NCI-H2029 treated with DMSO at 0.1 percent for 48 hours (cell line): ENCODE data around the gene ANKRD53.
A peak's percentile ranks its signal among the peaks of the same experiment; 100 is the strongest.

ENCODE experiments used
- DNase-seq: peaks from one replicate; lab custom pipeline; 2025; lab: John Stamatoyannopoulos, UW

Gene ANKRD53

GRCh38 chr2:70978341-70979179 is at the start of gene ANKRD53:
Gene ANKRD53, plus strand, starts transcription at chr2:70978630. Its CDS starts 16 bp downstream, at chr2:70978646.
- peak; percentile 22 for DNase-seq

- no peak for DNase-seq
Observed at GRCh38 chr2:70930371-70931329, 47.8 kb upstream of the ANKRD53 start.

- DNase-seq, result no peak
Observed at GRCh38 chr2:70931376-70932000, 46.9 kb upstream of the ANKRD53 start.

DNA sequence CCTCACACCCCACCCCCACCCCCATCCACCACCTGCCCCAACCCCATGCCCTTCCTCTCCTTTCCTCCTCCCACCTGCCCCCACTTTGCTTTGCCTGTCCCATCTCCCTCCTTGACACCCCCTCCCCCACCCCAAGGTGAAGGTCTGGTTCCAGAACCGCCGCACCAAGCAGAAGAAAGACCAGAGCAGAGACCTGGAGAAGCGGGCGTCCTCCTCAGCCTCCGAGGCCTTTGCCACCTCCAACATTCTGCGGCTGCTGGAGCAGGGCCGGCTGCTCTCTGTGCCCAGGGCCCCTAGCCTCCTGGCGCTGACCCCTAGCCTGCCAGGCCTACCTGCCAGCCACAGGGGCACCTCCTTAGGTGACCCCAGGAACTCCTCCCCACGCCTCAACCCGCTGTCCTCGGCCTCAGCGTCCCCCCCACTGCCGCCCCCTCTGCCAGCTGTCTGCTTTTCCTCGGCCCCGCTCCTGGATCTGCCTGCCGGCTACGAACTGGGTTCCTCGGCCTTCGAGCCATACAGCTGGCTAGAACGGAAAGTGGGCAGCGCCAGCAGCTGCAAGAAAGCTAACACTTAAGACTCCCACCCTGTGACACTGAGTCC is 45.7 kb upstream of the ANKRD53 start:
- DNase-seq, result no peak

GRCh38 chr2:70934981-70935380 is 43.4 kb upstream of the ANKRD53 start:
- DNase-seq, result no peak

GRCh38 chr2:70935468-70936164 is 42.8 kb upstream of the ANKRD53 start, which contains the start of gene ATP6V1B1:
Gene ATP6V1B1, plus strand, starts transcription at chr2:70935900. Its CDS starts 55 bp downstream, at chr2:70935955.
- DNase-seq, result peak; percentile 62

GRCh38 chr2:70936165-70936978 is 42.1 kb upstream of the ANKRD53 start:
- DNase-seq, result peak; percentile 26

GRCh38 chr2:70936979-70937811 is 41.2 kb upstream of the ANKRD53 start:
- DNase-seq, result no peak

DNA sequence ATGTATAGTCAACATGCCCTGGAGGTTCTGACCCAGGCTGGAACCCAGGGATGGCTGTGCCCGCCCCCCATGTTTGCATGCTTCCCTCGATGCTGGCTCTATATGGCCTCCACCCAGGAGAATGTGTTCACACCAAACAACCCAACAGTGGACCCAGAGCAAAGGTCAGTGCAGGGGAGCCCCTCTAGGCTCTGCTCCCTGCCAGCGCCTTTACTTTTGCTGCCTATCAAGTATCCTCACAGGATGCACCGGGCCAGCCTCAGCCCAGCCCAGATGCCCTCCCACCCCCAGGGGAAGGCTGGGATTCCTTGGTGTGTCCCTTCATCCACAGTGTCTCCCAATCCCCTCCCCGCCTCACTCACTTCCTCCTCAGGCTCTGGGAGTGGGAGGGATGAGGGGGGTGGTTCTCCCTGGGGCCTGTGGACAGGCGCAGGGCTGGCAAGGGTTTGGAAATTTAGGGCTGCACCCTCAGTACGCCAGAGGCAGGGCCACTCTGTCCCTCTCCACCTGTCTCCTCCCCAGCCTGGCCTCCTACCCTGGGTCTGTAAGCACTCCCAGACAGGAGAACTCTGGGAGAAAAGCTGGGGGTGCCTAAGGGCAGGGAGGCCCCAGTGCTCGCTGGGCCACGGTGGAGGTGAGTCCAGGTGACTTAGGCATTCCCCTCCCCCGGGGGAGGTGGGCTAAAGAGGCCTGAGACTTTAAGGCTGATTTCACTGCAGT is 40.4 kb upstream of the ANKRD53 start:
- no peak for DNase-seq

DNA sequence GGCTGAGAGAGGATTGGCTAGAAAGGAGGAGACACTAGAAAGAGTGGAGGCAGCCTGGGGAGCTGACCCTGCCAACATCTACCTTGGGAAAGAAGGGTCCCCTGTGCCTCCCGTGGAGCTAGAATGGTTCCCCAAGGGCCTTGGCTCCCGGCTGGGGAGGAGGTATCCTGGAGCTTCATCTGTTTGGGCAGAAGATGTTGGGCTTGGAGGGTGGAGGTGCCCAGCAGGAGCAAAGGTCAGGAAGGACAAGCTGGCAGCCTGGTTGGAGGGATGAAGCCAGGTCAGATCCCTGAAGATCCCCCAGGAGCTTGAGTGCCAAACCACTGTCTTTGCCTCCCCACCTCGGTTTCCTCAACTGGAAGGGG is 39.9 kb upstream of the ANKRD53 start:
- DNase-seq, result no peak

DNA sequence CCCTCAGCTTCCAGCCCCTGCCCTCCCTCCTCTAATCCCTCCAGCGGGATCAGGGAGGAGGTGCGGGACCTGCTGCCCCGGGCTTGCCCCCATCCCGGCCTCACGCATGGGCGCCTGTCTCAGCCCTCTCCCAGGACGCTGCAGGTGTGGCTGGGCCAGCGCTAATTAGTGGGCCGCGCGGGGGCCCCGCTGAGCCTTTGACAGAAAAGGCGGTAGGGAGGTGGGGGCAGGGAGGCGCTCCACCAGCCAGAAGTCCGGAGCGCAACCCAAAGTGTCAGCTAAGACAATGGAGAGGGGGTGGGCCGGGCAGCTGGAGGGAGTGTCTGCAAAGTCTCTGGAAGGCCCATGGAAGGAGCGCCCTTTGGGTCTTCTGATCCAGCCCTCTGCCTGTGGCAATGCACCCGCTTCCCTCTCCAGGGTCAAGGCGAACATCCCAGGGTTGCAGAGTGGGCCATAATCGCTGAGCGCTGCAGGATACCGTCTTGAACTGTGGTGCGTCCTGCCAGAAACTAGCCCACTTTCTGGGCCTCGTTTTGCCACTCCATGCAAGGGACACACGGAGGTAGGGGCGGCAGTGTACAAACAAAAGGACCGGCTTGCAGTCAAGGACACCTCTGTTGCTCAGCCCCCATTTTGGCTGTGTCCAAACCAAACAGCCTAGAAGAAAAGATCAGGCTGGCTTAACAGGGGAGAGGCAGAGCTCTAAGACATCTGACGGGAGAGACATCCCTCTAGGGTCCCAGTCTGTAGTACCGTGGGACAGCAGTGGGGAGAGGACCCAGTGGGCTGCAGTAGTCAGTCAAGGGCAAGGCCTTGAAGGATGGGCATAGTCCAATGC is 39.2 kb upstream of the ANKRD53 start:
- DNase-seq, result no peak

GRCh38 chr2:70939839-70940580 is 38.4 kb upstream of the ANKRD53 start:
- no peak for DNase-seq

- no peak for DNase-seq
Observed at GRCh38 chr2:70941186-70941585, 37.2 kb upstream of the ANKRD53 start.

- DNase-seq, result no peak
Observed at GRCh38 chr2:70941701-70942100, 36.7 kb upstream of the ANKRD53 start.

DNA sequence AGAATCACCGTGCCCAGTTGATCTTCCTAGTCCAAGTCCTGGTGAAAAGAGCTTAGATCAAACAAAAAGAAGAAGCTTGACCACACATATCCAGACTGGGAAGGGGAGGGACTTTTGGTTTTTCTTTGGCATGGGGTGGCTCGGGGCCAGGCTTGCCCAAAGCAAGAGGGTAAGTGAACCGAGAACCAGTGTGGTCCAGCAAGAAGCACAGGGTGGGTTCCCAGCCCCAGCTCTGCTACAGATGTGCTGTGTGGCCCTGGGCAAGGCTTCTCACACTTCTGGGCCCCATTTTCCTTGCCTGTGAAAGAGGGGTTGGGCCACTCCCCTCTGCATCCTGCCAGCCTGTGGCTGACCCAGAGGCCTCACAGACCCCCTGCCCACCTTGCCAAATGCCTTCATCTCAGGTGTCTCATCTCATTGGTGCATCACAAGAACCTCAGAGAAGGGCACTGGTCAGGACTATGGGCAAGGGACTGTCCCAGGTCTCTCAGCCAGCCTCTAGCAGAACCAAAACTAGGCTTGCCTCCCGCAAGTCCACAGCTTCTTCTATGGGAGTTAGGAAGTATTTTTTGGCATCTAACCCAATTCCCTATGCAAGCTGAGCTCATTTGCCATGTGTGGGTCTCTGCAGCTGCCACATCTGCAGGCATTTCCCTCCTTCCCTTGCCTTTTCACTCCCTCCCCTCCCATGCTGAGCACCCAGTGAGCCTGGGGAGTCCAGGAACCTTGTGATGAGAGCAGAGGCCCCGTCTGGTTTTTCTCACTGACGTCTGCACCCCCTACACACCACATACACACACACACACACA is 35.8 kb upstream of the ANKRD53 start:
- DNase-seq, result no peak

DNA sequence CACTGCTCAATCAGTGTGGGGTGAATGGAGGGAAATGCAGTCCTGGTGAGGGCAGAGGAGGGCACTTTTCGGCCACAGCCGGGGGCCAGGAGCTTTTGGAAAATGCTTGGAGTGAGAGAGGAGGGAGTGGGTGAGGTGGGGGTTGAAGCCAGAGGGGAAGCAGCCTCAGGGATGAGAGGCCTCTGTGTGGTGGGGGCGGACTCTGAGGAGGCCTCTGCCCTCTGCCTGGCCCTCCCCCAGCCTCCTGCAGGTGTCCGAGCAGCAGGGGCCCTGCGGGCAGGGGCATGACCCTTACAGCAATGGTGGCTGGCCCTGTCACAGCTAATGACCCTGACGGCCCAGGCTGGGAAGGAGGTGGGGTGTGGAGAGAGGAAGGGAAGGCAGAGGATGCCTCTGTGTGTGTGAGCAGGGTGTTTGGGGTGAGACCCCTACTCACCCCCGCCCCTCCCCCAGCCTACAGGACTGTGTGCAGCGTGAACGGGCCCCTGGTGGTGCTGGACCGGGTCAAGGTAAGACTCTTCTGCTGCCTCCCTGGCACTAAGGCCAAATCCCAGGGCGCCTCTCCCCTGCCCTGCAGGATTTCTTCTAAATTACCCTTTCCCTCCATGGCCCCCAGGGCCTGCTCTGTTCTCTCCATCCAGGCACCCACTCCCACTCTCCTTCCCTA is 35.1 kb upstream of the ANKRD53 start:
- DNase-seq, result no peak
